Spleen (tissue), 7 donors: ENCODE measurements around the gene IL17C.

Source experiments
- POLR2A ChIP-seq, 3 donors: fragments of 450-650 bp; IDR thresholded peaks; one replicate each; pipeline ENCODE4 v1.5.1; 2017; ENCODE audit warnings: antibody characterized with exemption in 3 of 3, mild to moderate bottlenecking in 1 of 3
- TF ChIP-seq, protein P1 (sequence below), 11 experiments: fragments of 200-600 bp in 7 of 11; fragments of 450-650 bp in 4 of 11; sonication (generic) in 4 of 11; IDR thresholded peaks in 8 of 11; conservative IDR thresholded peaks in 3 of 11; 1 replicate in 7 of 11; 2 replicates in 4 of 11; pipeline versions ENCODE4 v1.4.0 to v1.8.0; 2016 to 2021; ENCODE audit warnings: antibody characterized with exemption in 11 of 11, inconsistent platforms in 4 of 11, mild to moderate bottlenecking in 1 of 11
- donor health status: DM: no; HTN: no; CAD: no; lungs with moderate emphysema.
- donor health status: DM: no; HTN: no; CAD: no.
- donor health status: DM: no; HTN: no; CAD: no.

DNA sequence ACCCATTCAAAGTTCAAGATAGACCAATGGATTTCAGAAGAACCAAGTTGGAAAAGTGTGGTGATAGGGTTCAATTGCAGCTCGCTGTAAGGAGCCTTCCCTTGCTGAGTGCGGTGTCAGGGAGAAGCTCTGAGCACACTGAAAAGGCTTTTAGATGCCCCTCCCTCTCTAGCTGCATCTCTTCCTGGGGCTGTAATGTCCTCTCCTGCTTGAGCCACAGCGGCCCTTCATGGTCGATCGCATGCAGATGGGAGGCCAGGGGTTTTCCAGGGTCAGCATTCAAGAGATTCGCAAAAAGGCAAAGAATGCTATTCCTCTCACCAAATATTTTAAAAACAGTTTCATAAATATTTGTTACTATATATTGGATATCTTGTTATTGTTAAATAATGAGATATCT lies 44.5 kb upstream of the IL17C start:
- TF ChIP-seq, protein P1, sequence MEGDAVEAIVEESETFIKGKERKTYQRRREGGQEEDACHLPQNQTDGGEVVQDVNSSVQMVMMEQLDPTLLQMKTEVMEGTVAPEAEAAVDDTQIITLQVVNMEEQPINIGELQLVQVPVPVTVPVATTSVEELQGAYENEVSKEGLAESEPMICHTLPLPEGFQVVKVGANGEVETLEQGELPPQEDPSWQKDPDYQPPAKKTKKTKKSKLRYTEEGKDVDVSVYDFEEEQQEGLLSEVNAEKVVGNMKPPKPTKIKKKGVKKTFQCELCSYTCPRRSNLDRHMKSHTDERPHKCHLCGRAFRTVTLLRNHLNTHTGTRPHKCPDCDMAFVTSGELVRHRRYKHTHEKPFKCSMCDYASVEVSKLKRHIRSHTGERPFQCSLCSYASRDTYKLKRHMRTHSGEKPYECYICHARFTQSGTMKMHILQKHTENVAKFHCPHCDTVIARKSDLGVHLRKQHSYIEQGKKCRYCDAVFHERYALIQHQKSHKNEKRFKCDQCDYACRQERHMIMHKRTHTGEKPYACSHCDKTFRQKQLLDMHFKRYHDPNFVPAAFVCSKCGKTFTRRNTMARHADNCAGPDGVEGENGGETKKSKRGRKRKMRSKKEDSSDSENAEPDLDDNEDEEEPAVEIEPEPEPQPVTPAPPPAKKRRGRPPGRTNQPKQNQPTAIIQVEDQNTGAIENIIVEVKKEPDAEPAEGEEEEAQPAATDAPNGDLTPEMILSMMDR (IDR thresholded peaks at IDR 0.05 in 8 of 11, conservative IDR thresholded peaks at IDR 0.05 in 3 of 11): no peak
- no peak for TF ChIP-seq POLR2A (IDR thresholded peaks at IDR 0.05)
